ENCODE results near the gene SPTSSB.

The SPTSSB gene

DNA sequence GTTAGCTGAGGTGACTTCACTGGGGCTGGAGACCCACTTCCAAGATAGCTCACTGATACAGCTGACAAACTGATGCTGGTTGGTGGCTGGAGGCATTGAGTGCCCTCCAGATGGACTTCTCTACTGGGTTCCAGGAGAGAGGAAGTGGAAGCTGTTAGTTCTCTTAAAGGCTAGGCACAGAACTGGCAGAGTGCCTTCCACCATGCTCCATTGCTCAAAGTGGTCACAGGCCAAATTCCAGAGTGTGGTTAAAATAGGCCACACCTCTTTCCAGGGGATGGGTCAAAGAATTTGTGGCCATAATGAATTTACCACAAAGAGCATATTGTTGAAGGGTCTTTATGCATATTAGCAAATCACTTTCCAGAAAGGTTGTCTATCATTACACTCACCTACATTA, 76.0 kb downstream of the SPTSSB start:
- Histone ChIP-seq H3F3A (ENCODE audit: control insufficient read depth, insufficient read depth) (no peaks in the 10 kb centered on the region), H3K36me3 (ENCODE audit: control insufficient read depth, low read length) (no peaks in the 10 kb centered on the region), H3K4me2 (ENCODE audit: low read length) (no peak overlapping the region), H3K4me1 (ENCODE audit: control insufficient read depth, low read length) (no peaks in the 10 kb centered on the region), H3K27me3 (ENCODE audit: control insufficient read depth, low read length) (0 out of 2 replicates have a peak, but pooled peaks cover 6% of the 10 kb centered on the region), H3K4me3 (ENCODE audit: low read length) (no peak overlapping the region), H3K9me3 (ENCODE audit: control insufficient read depth, insufficient read depth, low read length) (no peaks in the 10 kb centered on the region), H3K27ac (ENCODE audit: low read depth, low read length) (no peak overlapping the region), H3K9me2 (replicated peaks; ENCODE audit: control insufficient read depth, low read length) (no peaks in the 10 kb centered on the region), H4K20me1 (ENCODE audit: control insufficient read depth, insufficient read depth, low read depth, low read length) (no peaks in the 10 kb centered on the region), H3K79me2 (ENCODE audit: control insufficient read depth, low read length) (no peaks in the 10 kb centered on the region)
- TF ChIP-seq, protein P1, sequence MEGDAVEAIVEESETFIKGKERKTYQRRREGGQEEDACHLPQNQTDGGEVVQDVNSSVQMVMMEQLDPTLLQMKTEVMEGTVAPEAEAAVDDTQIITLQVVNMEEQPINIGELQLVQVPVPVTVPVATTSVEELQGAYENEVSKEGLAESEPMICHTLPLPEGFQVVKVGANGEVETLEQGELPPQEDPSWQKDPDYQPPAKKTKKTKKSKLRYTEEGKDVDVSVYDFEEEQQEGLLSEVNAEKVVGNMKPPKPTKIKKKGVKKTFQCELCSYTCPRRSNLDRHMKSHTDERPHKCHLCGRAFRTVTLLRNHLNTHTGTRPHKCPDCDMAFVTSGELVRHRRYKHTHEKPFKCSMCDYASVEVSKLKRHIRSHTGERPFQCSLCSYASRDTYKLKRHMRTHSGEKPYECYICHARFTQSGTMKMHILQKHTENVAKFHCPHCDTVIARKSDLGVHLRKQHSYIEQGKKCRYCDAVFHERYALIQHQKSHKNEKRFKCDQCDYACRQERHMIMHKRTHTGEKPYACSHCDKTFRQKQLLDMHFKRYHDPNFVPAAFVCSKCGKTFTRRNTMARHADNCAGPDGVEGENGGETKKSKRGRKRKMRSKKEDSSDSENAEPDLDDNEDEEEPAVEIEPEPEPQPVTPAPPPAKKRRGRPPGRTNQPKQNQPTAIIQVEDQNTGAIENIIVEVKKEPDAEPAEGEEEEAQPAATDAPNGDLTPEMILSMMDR (IDR thresholded peaks at IDR 0.05; ENCODE audit: low read depth, low read length, poor library complexity, severe bottlenecking): no peak
- TF ChIP-seq EZH2phosphoT487 (IDR thresholded peaks at IDR 0.05; ENCODE audit: borderline replicate concordance, low read length): no peak

Measured in DOHH2 (cell line).